Mesendoderm (in vitro differentiated cells): ENCODE measurements around the gene KDM4B.
"Not testable (repeated sequence)": the region's sequence is repeated elsewhere in the genome, so short reads cannot be mapped to it uniquely, and the experiment has no call there.

Source experiments
- DNase-seq: peaks from one replicate; pipeline ENCODE4 v3.0.0; 2013
- H2AK5ac ChIP-seq: 2 replicates; pipeline ENCODE4 v1.6.1; 2013; ENCODE audit warnings: low read length, inconsistent platforms
- H2BK120ac ChIP-seq: 2 replicates; pipeline ENCODE4 v1.6.1; 2013; ENCODE audit warnings: low read depth, mild to moderate bottlenecking, low read length, moderate library complexity, mixed read lengths
- H2BK15ac ChIP-seq: replicated peaks from 2 replicates; pipeline ENCODE4 v1.6.1; 2013; ENCODE audit warnings: low read depth, mild to moderate bottlenecking, moderate library complexity
- H2BK5ac ChIP-seq: 2 replicates; pipeline ENCODE4 v1.6.1; 2013; ENCODE audit warnings: low read length, inconsistent platforms
- H3K18ac ChIP-seq: 2 replicates; pipeline ENCODE4 v1.6.1; 2013; ENCODE audit warnings: mild to moderate bottlenecking, low read length, mixed read lengths
- H3K23ac ChIP-seq: one replicate; pipeline ENCODE4 v1.6.1; 2013; ENCODE audit warnings: low read length
- H3K27ac ChIP-seq: 2 replicates; pipeline ENCODE4 v1.5.1; 2013; ENCODE audit warnings: low read depth, mild to moderate bottlenecking, inconsistent platforms, low read length, moderate library complexity
- H3K27me3 ChIP-seq: 2 replicates; pipeline ENCODE4 v1.6.1; 2013; ENCODE audit warnings: low read length, control low read depth, mild to moderate bottlenecking, inconsistent platforms; ENCODE audit not compliant: insufficient read depth, poor library complexity
- H3K36me3 ChIP-seq: 2 replicates; pipeline ENCODE4 v1.6.1; 2013; ENCODE audit warnings: low read length, inconsistent platforms; ENCODE audit not compliant: control insufficient read depth, insufficient read depth
- H3K4ac ChIP-seq: one replicate; pipeline ENCODE4 v1.6.1; 2013; ENCODE audit warnings: low read depth, mild to moderate bottlenecking, low read length, moderate library complexity
- H3K4me1 ChIP-seq: 2 replicates; pipeline ENCODE4 v1.6.1; 2013; ENCODE audit warnings: low read depth, low read length, inconsistent platforms; ENCODE audit not compliant: control insufficient read depth
- H3K4me2 ChIP-seq: 2 replicates; pipeline ENCODE4 v1.6.1; 2013; ENCODE audit warnings: low read length
- H3K4me3 ChIP-seq: 2 replicates; pipeline ENCODE4 v1.5.1; 2013; ENCODE audit warnings: mild to moderate bottlenecking, low read length
- H3K56ac ChIP-seq: one replicate; pipeline ENCODE4 v1.6.1; 2013; ENCODE audit warnings: low read length
- H3K79me1 ChIP-seq: 2 replicates; pipeline ENCODE4 v1.6.1; 2013; ENCODE audit warnings: low read length, inconsistent platforms
- H3K79me2 ChIP-seq: 2 replicates; pipeline ENCODE4 v1.6.1; 2013; ENCODE audit warnings: mild to moderate bottlenecking, low read length; ENCODE audit not compliant: control insufficient read depth, insufficient read depth
- H3K9ac ChIP-seq: 2 replicates; pipeline ENCODE4 v1.6.1; 2013; ENCODE audit warnings: low read length, inconsistent platforms
- H4K5ac ChIP-seq: one replicate; pipeline ENCODE4 v1.6.1; 2013; ENCODE audit warnings: low read length
- H4K8ac ChIP-seq: one replicate; pipeline ENCODE4 v1.6.1; 2013; ENCODE audit warnings: low read depth, mild to moderate bottlenecking, control low read depth, low read length, moderate library complexity
- WGBS: extraction: QIAGEN DNeasy Blood & Tissue Kit; methylation state at CpG from one replicate; pipeline ENCODE4 v1.1.7; 2013; ENCODE audit warnings: low lambda C conversion rate, missing lambda C conversion rate; ENCODE audit not compliant: insufficient coverage; ENCODE audit errors: extremely low coverage; 5-methylcytosine and 5-hydroxymethylcytosine counted together

The KDM4B gene

GRCh38 chr19:5024282-5024681 is 55.4 kb downstream of the KDM4B start:
- Histone ChIP-seq H3K4me3 (no peak overlapping the region), H3K9ac (no peak overlapping the region), H3K36me3 (no peaks in the 10 kb centered on the region), H3K27ac (no peak overlapping the region), H2AK5ac (no peak overlapping the region), H3K79me2 (no peaks in the 10 kb centered on the region), H3K4ac (no peak overlapping the region), H3K23ac (no peak overlapping the region), H3K79me1 (peaks cover 14% of the 10 kb centered on the region), H3K4me2 (no peak overlapping the region), H3K56ac (no peak overlapping the region), H3K18ac (no peak overlapping the region), H3K27me3 (no peaks in the 10 kb centered on the region), H2BK5ac (no peak overlapping the region), H4K5ac (no peak overlapping the region), H2BK15ac (no peak overlapping the region), H2BK120ac (no peak overlapping the region), H3K4me1 (no peaks in the 10 kb centered on the region), H4K8ac (no peak overlapping the region)
- no peak for DNase-seq
- no CpG with 5 or more reads among the region's 10 CpGs for WGBS

GRCh38 chr19:5025027-5025426 is 56.1 kb downstream of the KDM4B start:
- no peak overlapping the region for H2AK5ac ChIP-seq
- H3K36me3 ChIP-seq, result no peaks in the 10 kb centered on the region
- no peak overlapping the region for H3K27ac ChIP-seq
- H3K4me2 ChIP-seq, result no peak overlapping the region
- H3K9ac ChIP-seq, result no peak overlapping the region
- no peaks in the 10 kb centered on the region for H3K27me3 ChIP-seq
- no peaks in the 10 kb centered on the region for H3K79me2 ChIP-seq
- H3K56ac ChIP-seq, result no peak overlapping the region
- peaks cover 11% of the 10 kb centered on the region for H3K79me1 ChIP-seq
- H3K4me3 ChIP-seq, result no peak overlapping the region
- no peak overlapping the region for H3K4ac ChIP-seq
- no peak overlapping the region for H2BK5ac ChIP-seq
- H3K18ac ChIP-seq, result no peak overlapping the region
- no peak for DNase-seq
- no peak overlapping the region for H2BK15ac ChIP-seq
- no peak overlapping the region for H2BK120ac ChIP-seq
- WGBS, result no CpG with 5 or more reads among the region's 10 CpGs
- H3K23ac ChIP-seq, result no peak overlapping the region
- H4K5ac ChIP-seq, result no peak overlapping the region
- no peaks in the 10 kb centered on the region for H3K4me1 ChIP-seq
- H4K8ac ChIP-seq, result no peak overlapping the region

DNA sequence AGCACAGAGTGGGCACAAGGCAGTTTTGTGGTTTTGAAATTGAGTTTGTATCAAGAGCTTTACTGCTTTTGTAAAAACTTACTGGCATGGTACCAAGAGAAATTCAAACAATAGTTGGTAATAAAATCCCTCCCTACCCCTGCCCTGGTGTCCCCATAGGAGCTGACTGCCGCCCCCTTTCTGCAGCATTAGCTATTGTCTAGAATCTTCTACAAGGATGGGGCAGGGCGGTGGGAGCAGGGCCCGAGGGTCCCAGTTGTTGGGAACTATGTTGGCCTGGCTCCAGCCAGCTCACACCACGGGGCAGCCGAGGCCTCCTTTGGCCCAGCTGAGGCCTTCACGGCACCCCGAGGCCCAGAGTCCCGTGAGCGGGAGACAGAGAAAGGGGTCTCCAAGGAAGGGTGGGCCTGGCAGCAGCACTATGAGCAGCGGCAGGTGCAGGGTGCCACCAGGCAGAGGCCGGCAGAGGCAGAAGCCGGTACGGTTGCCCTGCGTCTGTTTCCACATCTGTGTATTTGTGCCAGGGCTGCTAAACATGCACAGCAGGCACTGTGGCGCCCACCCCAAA is 57.9 kb downstream of the KDM4B start:
- H4K8ac ChIP-seq, result no peak overlapping the region
- no peak overlapping the region for H2BK15ac ChIP-seq
- no peak overlapping the region for H2BK5ac ChIP-seq
- no peaks in the 10 kb centered on the region for H3K27me3 ChIP-seq
- H4K5ac ChIP-seq, result no peak overlapping the region
- no peak overlapping the region for H3K4me3 ChIP-seq
- no peak overlapping the region for H3K4ac ChIP-seq
- H3K79me2 ChIP-seq, result no peaks in the 10 kb centered on the region
- H3K56ac ChIP-seq, result no peak overlapping the region
- no peak overlapping the region for H3K23ac ChIP-seq
- no CpG with 5 or more reads among the region's 15 CpGs for WGBS
- no peak overlapping the region for H3K27ac ChIP-seq
- no peaks in the 10 kb centered on the region for H3K36me3 ChIP-seq
- H3K9ac ChIP-seq, result no peak overlapping the region
- no peak overlapping the region for H2AK5ac ChIP-seq
- H2BK120ac ChIP-seq, result no peak overlapping the region
- H3K18ac ChIP-seq, result no peak overlapping the region
- no peak overlapping the region for H3K4me2 ChIP-seq
- DNase-seq, result no peak
- H3K4me1 ChIP-seq, result no peaks in the 10 kb centered on the region
- peaks cover 11% of the 10 kb centered on the region for H3K79me1 ChIP-seq

GRCh38 chr19:5028229-5028886 is 59.4 kb downstream of the KDM4B start:
- no peak overlapping the region for H2BK15ac ChIP-seq
- H2AK5ac ChIP-seq, result no peak overlapping the region
- no peak overlapping the region for H2BK120ac ChIP-seq
- H3K27me3 ChIP-seq, result no peaks in the 10 kb centered on the region
- no peak overlapping the region for H3K4me3 ChIP-seq
- H3K56ac ChIP-seq, result no peak overlapping the region
- no peaks in the 10 kb centered on the region for H3K36me3 ChIP-seq
- no peak overlapping the region for H3K27ac ChIP-seq
- no peak overlapping the region for H2BK5ac ChIP-seq
- H3K23ac ChIP-seq, result no peak overlapping the region
- no peaks in the 10 kb centered on the region for H3K79me2 ChIP-seq
- no peak overlapping the region for H4K8ac ChIP-seq
- H3K4me1 ChIP-seq, result no peaks in the 10 kb centered on the region
- DNase-seq, result no peak
- no peak overlapping the region for H3K18ac ChIP-seq
- H4K5ac ChIP-seq, result no peak overlapping the region
- WGBS, result no CpG with 5 or more reads among the region's 15 CpGs
- H3K79me1 ChIP-seq, result peaks cover 4% of the 10 kb centered on the region
- H3K4me2 ChIP-seq, result no peak overlapping the region
- no peak overlapping the region for H3K9ac ChIP-seq
- no peak overlapping the region for H3K4ac ChIP-seq

DNA sequence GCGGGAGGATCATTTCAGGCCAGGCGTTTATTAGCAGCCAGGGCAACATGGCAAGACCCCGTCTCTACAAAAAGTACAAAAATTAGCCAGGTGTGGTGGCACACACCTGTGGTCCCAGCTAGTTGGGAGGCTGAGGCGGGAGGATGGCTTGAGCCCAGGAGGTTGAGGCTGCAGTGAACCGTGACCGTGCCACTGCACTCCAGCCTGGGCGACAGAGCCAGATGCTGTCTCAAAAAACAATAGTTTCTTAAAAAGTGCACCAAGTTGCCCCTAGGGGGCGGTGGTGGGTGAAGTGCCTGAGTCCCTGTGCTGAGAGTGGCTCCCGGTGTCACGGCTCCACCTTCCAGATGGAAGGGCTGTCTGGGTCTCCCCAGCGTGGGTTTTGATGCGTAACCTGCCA is 60.7 kb downstream of the KDM4B start:
- H3K4me2 ChIP-seq, H2BK15ac ChIP-seq, H3K9ac ChIP-seq, H3K4ac ChIP-seq, H3K56ac ChIP-seq, H3K18ac ChIP-seq, H3K4me3 ChIP-seq, H3K27me3 ChIP-seq, H2AK5ac ChIP-seq, H3K27ac ChIP-seq, H3K36me3 ChIP-seq, H2BK5ac ChIP-seq, H4K5ac ChIP-seq, H3K79me1 ChIP-seq, H2BK120ac ChIP-seq, H3K4me1 ChIP-seq, H4K8ac ChIP-seq, H3K79me2 ChIP-seq, H3K23ac ChIP-seq: not testable (repeated sequence)
- WGBS, result no CpG with 5 or more reads among the region's 12 CpGs
- peak; percentile 78 for DNase-seq
